Parathyroid adenoma (tissue), 2 donors: ENCODE measurements around the gene TDRD10.

ENCODE experiments used
- H2AFZ ChIP-seq: fragments of 300-600 bp; sonication (generic); one replicate; pipeline ENCODE4 v1.7.0; 2017; ENCODE audit warnings: antibody characterized with exemption, mild to moderate bottlenecking
- H3K27ac ChIP-seq: fragments of 300-600 bp; sonication (generic); one replicate; pipeline ENCODE4 v1.7.0; 2017
- H3K27me3 ChIP-seq: fragments of 300-600 bp; sonication (generic); one replicate; pipeline ENCODE4 v1.7.0; 2017; ENCODE audit warnings: low read length; ENCODE audit not compliant: control insufficient read depth, insufficient read depth
- H3K36me3 ChIP-seq: fragments of 300-600 bp; sonication (generic); one replicate; pipeline ENCODE4 v1.7.0; 2017; ENCODE audit warnings: low read length; ENCODE audit not compliant: control insufficient read depth, insufficient read depth
- H3K4me1 ChIP-seq: fragments of 300-600 bp; sonication (generic); one replicate; pipeline ENCODE4 v1.7.0; 2017; ENCODE audit warnings: control low read depth
- H3K4me2 ChIP-seq: fragments of 300-600 bp; sonication (generic); one replicate; pipeline ENCODE4 v1.7.0; 2017; ENCODE audit warnings: low read length
- H3K4me3 ChIP-seq: fragments of 300-600 bp; sonication (generic); one replicate; pipeline ENCODE4 v1.7.0; 2017; ENCODE audit warnings: low read depth, low read length
- H3K79me2 ChIP-seq: fragments of 300-600 bp; sonication (generic); one replicate; pipeline ENCODE4 v1.7.0; 2017; ENCODE audit warnings: control low read depth
- H3K9ac ChIP-seq: fragments of 300-600 bp; sonication (generic); one replicate; pipeline ENCODE4 v1.7.0; 2017; ENCODE audit warnings: mild to moderate bottlenecking
- H3K9me3 ChIP-seq: fragments of 300-600 bp; sonication (generic); one replicate; pipeline ENCODE4 v1.7.0; 2017; ENCODE audit warnings: low read length; ENCODE audit not compliant: control insufficient read depth
- CTCF ChIP-seq: fragments of 300-600 bp; sonication (generic); IDR thresholded peaks from one replicate; pipeline ENCODE4 v1.7.0; 2017; ENCODE audit warnings: antibody characterized with exemption, mild to moderate bottlenecking
- donor health status: primary hyperparathyroidism.

Gene TDRD10

GRCh38 chr1:154582885-154583284 lies 80.9 kb downstream of the TDRD10 start:
- no peak for TF ChIP-seq CTCF
- Histone ChIP-seq H3K27me3 (no peaks in the 10 kb centered on the region), H3K27ac (peak overlapping the region; percentile 86), H3K36me3 (no peaks in the 10 kb centered on the region), H3K9ac (no peak overlapping the region), H3K4me2 (peak overlapping the region; percentile 10), H3K9me3 (no peaks in the 10 kb centered on the region), H3K79me2 (no peaks in the 10 kb centered on the region), H2AFZ (no peak overlapping the region), H3K4me1 (peaks cover 29% of the 10 kb centered on the region), H3K4me3 (no peak overlapping the region)

- Histone ChIP-seq H3K9me3 (no peaks in the 10 kb centered on the region), H3K27ac (peak overlapping the region; percentile 86), H3K79me2 (no peaks in the 10 kb centered on the region), H3K4me3 (no peak overlapping the region), H3K36me3 (no peaks in the 10 kb centered on the region), H2AFZ (no peak overlapping the region), H3K4me2 (no peak overlapping the region), H3K4me1 (peaks cover 29% of the 10 kb centered on the region), H3K9ac (no peak overlapping the region), H3K27me3 (no peaks in the 10 kb centered on the region)
- TF ChIP-seq CTCF: no peak
These were observed 81.8 kb downstream of the TDRD10 start for GRCh38 chr1:154583773-154584172.

GRCh38 chr1:154584267-154584994 lies 82.4 kb downstream of the TDRD10 start:
- Histone ChIP-seq H3K27me3 (no peaks in the 10 kb centered on the region), H3K4me1 (peaks cover 29% of the 10 kb centered on the region), H3K4me3 (no peak overlapping the region), H3K79me2 (no peaks in the 10 kb centered on the region), H3K9me3 (no peaks in the 10 kb centered on the region), H3K36me3 (no peaks in the 10 kb centered on the region), H3K4me2 (no peak overlapping the region), H3K27ac (peak overlapping the region; percentile 86), H3K9ac (no peak overlapping the region), H2AFZ (no peak overlapping the region)
- peak; percentile 9 for TF ChIP-seq CTCF

GRCh38 chr1:154586231-154586630 lies 84.2 kb downstream of the TDRD10 start:
- Histone ChIP-seq H3K4me1 (peaks cover 29% of the 10 kb centered on the region), H3K9me3 (no peaks in the 10 kb centered on the region), H3K4me2 (no peak overlapping the region), H3K4me3 (no peak overlapping the region), H3K9ac (no peak overlapping the region), H3K79me2 (no peaks in the 10 kb centered on the region), H3K36me3 (no peaks in the 10 kb centered on the region), H3K27me3 (no peaks in the 10 kb centered on the region), H3K27ac (no peak overlapping the region), H2AFZ (no peak overlapping the region)
- no peak for TF ChIP-seq CTCF

- no peak overlapping the region for H3K4me2 ChIP-seq
- peaks cover 28% of the 10 kb centered on the region for H3K4me1 ChIP-seq
- H3K9me3 ChIP-seq: no peaks in the 10 kb centered on the region
- no peak overlapping the region for H3K27ac ChIP-seq
- H3K79me2 ChIP-seq: no peaks in the 10 kb centered on the region
- H2AFZ ChIP-seq: no peak overlapping the region
- no peak overlapping the region for H3K9ac ChIP-seq
- no peaks in the 10 kb centered on the region for H3K36me3 ChIP-seq
- H3K27me3 ChIP-seq: no peaks in the 10 kb centered on the region
- no peak for TF ChIP-seq CTCF
- H3K4me3 ChIP-seq: no peak overlapping the region
These were observed 84.6 kb downstream of the TDRD10 start for GRCh38 chr1:154586641-154587040.
